GM12801 (cell line): Measurements from ENCODE around the gene PPP1R8.

ENCODE experiments used
- TF ChIP-seq, protein P1 (sequence below): IDR thresholded peaks from one replicate; pipeline ENCODE4 v1.5.1; 2011; ENCODE audit warnings: control low read depth; ENCODE audit not compliant: insufficient read length; ENCODE audit errors: extremely low read depth

PPP1R8 gene

DNA sequence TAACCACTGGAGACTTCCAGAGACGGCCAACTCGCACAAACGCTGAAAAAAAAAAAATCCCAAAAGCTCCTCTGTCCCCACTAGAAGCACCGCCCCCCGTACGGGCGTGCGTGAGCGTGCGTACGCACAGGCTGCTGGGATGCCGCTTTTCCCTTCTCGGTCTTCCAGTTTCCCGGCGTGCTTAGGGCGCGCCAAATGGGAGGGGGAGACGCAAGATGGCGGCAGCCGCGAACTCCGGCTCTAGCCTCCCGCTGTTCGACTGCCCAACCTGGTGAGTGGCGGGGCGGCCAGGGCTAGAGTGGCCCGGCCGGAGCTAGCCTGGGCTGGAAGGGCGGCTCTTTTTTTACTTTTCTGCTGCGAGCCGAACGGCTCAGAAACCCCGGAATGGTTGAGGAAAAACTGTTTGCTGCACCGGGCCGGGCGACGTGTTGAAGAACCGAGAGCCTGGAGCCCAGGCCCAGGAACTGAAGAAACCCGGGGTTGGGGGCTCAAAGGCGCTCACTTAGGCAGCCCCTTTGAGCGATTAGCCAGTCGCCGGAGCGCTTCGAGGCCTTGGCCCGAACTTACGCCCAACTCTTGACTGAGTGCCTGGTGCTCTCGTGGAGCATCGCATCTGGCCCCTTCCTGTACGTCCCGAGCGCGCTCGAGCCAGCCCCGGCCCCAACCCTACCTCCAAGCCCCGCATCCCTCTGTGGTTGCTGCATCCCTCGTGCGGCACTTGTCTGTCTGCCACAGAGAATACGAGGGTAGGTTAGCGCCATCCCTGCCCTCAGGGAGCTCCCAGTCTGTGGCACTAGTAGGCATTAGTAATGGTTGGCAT is at the start of gene PPP1R8:
Gene PPP1R8 (plus strand): TSS at position 162 of the 820 bp plus-strand sequence. CDS start 54 bp downstream, at position 216.
- TF ChIP-seq, protein P1, sequence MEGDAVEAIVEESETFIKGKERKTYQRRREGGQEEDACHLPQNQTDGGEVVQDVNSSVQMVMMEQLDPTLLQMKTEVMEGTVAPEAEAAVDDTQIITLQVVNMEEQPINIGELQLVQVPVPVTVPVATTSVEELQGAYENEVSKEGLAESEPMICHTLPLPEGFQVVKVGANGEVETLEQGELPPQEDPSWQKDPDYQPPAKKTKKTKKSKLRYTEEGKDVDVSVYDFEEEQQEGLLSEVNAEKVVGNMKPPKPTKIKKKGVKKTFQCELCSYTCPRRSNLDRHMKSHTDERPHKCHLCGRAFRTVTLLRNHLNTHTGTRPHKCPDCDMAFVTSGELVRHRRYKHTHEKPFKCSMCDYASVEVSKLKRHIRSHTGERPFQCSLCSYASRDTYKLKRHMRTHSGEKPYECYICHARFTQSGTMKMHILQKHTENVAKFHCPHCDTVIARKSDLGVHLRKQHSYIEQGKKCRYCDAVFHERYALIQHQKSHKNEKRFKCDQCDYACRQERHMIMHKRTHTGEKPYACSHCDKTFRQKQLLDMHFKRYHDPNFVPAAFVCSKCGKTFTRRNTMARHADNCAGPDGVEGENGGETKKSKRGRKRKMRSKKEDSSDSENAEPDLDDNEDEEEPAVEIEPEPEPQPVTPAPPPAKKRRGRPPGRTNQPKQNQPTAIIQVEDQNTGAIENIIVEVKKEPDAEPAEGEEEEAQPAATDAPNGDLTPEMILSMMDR = no peak

GRCh38 chr1:27782950-27783349 is 47.6 kb upstream of the PPP1R8 start:
- TF ChIP-seq, protein P1 = no peak

- TF ChIP-seq, protein P1 = no peak
These were observed 45.9 kb upstream of the PPP1R8 start for GRCh38 chr1:27784700-27785099.

GRCh38 chr1:27785781-27786455 is 44.7 kb upstream of the PPP1R8 start:
- TF ChIP-seq, protein P1 = no peak

DNA sequence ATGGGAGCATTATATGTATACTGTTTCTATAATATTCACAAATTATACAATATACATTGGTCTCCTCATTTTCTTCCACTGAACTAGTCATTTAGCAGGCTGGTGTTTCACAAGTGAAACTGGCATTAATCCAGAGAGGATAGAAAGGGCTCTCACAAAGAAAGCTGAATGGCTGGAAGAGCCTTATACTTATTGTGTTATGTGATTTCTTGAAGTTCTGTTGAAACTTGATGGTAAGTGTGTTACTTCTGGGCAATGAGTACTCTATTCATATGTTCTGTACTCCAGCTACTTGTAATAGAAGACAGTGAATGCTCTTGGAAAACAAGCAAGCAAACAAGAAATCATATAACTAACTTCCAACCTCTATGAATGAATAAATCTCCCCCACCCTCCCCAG is 42.7 kb upstream of the PPP1R8 start:
- TF ChIP-seq, protein P1 = no peak

DNA sequence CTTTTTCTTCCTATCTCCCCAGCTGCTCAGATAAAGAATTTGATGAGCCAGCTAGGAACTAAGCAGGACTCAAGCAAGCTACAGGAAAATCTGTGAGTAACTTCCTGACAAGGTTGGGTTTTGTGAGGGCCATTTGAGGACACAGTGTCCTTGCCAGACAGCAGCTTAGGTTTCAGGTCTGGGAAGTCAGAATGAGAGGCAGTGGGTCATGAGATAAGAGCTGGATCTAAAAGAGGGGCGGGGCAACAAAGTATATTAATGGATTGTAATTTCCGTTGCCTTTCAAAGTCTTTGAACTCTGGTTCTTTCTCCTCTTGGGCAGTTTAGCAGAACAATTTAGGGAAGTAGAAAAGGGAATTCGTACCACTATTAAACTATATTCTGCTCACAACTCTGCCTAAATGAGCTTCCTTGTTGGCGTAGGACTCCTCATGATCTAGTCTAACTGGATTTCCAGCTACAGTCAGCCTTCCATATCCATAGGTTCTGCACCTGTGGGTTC is 41.0 kb upstream of the PPP1R8 start:
- TF ChIP-seq, protein P1 = no peak

- TF ChIP-seq, protein P1 = no peak
These were observed 35.0 kb upstream of the PPP1R8 start for GRCh38 chr1:27795601-27796000.
